C4-2B (cell line): ENCODE measurements around the gene CDRT4.

Source experiments
- CTCF ChIP-seq: fragments of 450-650 bp; conservative IDR thresholded peaks from 2 replicates; pipeline ENCODE4 v1.5.1; 2017; ENCODE audit warnings: mild to moderate bottlenecking
- ZFX ChIP-seq: fragments of 450-650 bp; IDR thresholded peaks from 2 replicates; pipeline ENCODE4 v1.6.1; 2017

DNA sequence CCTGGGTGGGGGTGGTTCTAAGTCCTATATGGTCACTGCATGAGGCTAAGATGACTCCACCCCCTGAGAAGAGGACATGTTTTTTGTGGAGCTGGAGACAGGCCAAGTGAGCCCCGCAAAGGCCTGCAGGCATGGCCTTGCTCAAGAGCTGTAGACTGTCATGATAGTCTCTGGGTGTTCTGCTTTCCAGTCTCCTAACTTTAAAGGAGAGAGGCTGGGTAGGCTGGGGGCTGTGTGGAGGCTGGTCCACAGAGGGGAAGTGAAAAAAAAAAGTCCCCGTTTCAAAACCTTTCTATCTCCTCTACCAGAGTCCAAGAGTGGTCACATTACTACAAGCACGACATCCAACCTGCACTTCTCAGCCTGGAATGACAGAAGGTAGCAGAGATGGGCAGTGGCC lies 27.1 kb downstream of the CDRT4 start:
- TF ChIP-seq CTCF: no peak
- no peak for TF ChIP-seq ZFX
